Right atrium auricular region (tissue), 2 donors: Measurements from ENCODE around the gene TACSTD2. TPM values are rescaled to one million over a fixed set of nuclear protein-coding genes. Genes with fewer than 3 reads are reported as not detected.
A peak's percentile ranks its signal among the peaks of the same experiment; 100 is the strongest.
"Not testable (repeated sequence)": the region's sequence is repeated elsewhere in the genome, so short reads cannot be mapped to it uniquely, and the experiment has no call there.

Source experiments
- DNase-seq: peaks from one replicate; pipeline ENCODE4 v3.0.0-alpha.2; 2019; ENCODE audit warnings: low spot score
- H3K27ac ChIP-seq, 2 donors: fragments of 200-600 bp; sonication (generic); 1 replicate in 1 of 2; 2 replicates in 1 of 2; pipeline ENCODE4 v1.5.1; 2016 to 2019
- H3K27me3 ChIP-seq, 2 donors: fragments of 200-600 bp; sonication (generic); one replicate each; pipeline versions ENCODE4 v1.5.1 to v1.6.0; 2017 to 2019
- H3K36me3 ChIP-seq: fragments of 200-600 bp; sonication (generic); one replicate; pipeline ENCODE4 v1.5.1; 2016
- H3K4me1 ChIP-seq, 2 donors: fragments of 200-600 bp; sonication (generic); one replicate each; pipeline versions ENCODE4 v1.5.1 to v1.6.0; 2017 to 2019
- H3K4me3 ChIP-seq, 2 donors: fragments of 200-600 bp; sonication (generic); 1 replicate in 1 of 2; 2 replicates in 1 of 2; pipeline ENCODE4 v1.5.1; 2017 to 2019; ENCODE audit warnings: mild to moderate bottlenecking in 1 of 2, moderate library complexity in 1 of 2
- H3K9me3 ChIP-seq, 2 donors: fragments of 200-600 bp; sonication (generic); one replicate each; pipeline ENCODE4 v1.5.1; 2019
- total RNA-seq, 2 donors: library from RNA; depleted of rRNA; stranded (reverse); fragments of >200 nt; gene quantifications; one replicate each; pipeline ENCODE4 v1.1.0, GENCODE V29; 2016
- TF ChIP-seq, protein P1 (sequence below), 2 donors: fragments of 200-600 bp; sonication (generic); IDR thresholded peaks; one replicate each; pipeline ENCODE4 v1.5.1; 2019; ENCODE audit warnings: antibody characterized with exemption in 2 of 2

The TACSTD2 gene
- total RNA-seq, 2 donors from 2014 or later: 0.71 TPM; not detected in 1

DNA sequence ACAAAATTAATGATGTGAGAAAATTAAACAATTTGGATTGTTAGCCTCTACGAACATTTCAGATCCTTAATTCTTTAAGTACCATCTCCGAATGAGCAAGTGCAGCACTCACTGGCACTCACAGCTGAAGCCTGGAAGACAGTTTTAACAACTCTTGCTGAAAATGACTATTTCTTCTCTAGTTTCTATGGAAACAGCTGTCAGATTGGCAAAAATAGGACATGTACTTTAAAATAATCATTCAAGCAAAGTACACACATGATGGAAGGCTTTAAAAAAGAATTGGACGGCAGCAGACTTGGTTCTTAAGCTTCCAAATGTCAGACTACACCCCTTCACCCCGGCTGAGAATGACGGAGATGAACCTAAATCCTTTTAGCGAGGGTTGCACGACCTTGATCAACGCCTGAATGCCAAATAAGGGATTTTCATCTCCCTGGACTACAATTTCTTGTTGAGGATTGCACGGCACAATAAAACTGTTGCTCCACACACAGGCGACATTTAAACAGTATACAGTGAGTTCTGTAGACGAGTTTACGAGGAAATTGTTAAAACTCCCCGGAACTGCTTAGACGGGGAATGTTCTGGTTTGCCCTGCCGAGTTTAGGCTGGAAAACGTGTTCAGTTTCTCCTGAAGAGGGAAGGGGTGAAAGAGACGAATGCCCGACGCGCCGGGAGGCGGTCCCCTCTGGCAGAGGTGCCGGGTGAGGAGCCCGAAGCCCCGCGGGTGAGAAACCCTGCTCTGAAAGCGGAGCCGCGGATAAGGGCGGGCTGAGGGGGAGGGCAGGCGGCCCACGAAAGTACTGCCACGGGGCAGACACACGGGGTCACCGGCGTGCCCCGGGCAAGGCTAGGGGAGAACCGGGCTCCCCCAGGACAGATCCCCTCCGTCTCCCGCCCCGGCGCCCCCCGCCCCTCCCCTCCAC is 31.2 kb downstream of the TACSTD2 start:
- H3K27me3 ChIP-seq: no peaks in the 10 kb centered on the region
- H3K36me3 ChIP-seq: no peaks in the 10 kb centered on the region
- TF ChIP-seq, protein P1, sequence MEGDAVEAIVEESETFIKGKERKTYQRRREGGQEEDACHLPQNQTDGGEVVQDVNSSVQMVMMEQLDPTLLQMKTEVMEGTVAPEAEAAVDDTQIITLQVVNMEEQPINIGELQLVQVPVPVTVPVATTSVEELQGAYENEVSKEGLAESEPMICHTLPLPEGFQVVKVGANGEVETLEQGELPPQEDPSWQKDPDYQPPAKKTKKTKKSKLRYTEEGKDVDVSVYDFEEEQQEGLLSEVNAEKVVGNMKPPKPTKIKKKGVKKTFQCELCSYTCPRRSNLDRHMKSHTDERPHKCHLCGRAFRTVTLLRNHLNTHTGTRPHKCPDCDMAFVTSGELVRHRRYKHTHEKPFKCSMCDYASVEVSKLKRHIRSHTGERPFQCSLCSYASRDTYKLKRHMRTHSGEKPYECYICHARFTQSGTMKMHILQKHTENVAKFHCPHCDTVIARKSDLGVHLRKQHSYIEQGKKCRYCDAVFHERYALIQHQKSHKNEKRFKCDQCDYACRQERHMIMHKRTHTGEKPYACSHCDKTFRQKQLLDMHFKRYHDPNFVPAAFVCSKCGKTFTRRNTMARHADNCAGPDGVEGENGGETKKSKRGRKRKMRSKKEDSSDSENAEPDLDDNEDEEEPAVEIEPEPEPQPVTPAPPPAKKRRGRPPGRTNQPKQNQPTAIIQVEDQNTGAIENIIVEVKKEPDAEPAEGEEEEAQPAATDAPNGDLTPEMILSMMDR (IDR thresholded peaks at IDR 0.05): no peak
- H3K27ac ChIP-seq: peak overlapping the region; percentile 99 to 100
- H3K4me1 ChIP-seq: peaks cover 0 to 13% of the 10 kb centered on the region in 2 donors
- no peaks in the 10 kb centered on the region for H3K9me3 ChIP-seq
- DNase-seq: peak; percentile 87
- H3K4me3 ChIP-seq: peak overlapping the region; percentile 86

DNA sequence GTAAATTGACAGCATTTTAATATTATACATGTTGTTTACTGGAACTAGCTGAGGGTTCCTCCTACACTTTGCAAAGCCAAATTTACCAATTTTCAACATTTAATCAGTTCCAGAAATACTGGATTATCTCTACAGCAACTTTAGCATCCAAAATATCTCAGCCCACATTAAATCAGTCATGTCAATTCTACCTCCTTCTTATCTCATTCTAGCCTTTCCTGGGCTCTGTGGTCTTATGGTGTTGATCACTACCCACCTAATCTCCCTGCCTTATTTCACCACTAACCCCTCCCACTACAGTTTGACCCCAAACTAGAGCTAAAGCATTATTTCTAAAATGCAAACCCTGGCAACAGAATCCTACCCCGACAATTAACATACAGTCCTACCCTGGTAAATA is 33.8 kb downstream of the TACSTD2 start:
- peaks cover 0 to 13% of the 10 kb centered on the region in 2 donors for H3K4me1 ChIP-seq
- no peaks in the 10 kb centered on the region for H3K27me3 ChIP-seq
- H3K36me3 ChIP-seq: no peaks in the 10 kb centered on the region
- H3K4me3 ChIP-seq: no peak overlapping the region
- DNase-seq: no peak
- H3K27ac ChIP-seq: no peak overlapping the region
- TF ChIP-seq, protein P1 (IDR thresholded peaks at IDR 0.05): no peak
- no peaks in the 10 kb centered on the region for H3K9me3 ChIP-seq

DNA sequence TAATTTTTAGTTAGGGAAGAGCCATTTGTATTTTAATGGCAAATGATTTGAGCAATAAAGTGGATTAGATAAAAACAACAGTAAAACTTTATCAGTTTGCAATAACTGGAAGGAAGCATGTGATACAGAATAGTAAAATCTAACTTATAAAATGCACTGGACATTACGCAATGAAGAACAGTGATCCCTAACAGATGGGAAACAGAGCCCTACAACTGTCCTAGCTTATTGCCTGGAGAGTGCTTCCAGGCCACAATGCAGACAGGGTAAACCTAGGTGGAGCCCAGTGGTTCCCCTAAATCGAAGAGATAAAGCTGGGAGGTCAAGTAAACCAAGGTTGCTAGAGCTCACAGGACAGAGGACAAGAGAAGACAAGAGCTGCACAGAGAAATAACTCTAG is 37.5 kb downstream of the TACSTD2 start:
- no peak for DNase-seq
- H3K4me3 ChIP-seq: no peak overlapping the region
- TF ChIP-seq, protein P1 (IDR thresholded peaks at IDR 0.05): no peak
- H3K9me3 ChIP-seq: no peaks in the 10 kb centered on the region
- H3K27ac ChIP-seq: no peak overlapping the region
- peaks cover 0 to under 1% of the 10 kb centered on the region in 2 donors for H3K4me1 ChIP-seq
- H3K36me3 ChIP-seq: no peaks in the 10 kb centered on the region
- no peaks in the 10 kb centered on the region for H3K27me3 ChIP-seq

DNA sequence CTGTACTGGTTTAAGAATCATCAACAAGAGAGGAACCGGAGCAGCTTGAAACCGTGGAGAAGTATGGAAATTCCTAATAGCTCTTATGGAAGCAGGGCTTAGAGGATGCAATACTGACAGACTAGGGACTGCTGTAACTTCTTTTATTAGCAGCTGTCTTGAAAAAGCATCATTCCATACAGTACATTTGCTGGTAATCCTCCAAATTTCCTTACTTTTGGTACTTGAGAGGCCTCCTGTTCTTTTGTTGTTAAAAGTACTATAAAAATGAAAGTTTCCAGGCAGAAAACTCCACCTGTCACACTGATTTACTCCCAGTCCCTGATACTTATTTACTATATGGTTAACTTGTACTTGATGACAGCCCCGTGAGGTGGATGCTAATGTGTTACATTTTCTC is 38.2 kb downstream of the TACSTD2 start:
- Histone ChIP-seq H3K4me3 (no peak overlapping the region), H3K4me1 (no peaks in the 10 kb centered on the region), H3K27me3 (no peaks in the 10 kb centered on the region), H3K27ac (no peak overlapping the region), H3K9me3 (no peaks in the 10 kb centered on the region), H3K36me3 (no peaks in the 10 kb centered on the region)
- no peak for DNase-seq
- TF ChIP-seq, protein P1 (IDR thresholded peaks at IDR 0.05): no peak

DNA sequence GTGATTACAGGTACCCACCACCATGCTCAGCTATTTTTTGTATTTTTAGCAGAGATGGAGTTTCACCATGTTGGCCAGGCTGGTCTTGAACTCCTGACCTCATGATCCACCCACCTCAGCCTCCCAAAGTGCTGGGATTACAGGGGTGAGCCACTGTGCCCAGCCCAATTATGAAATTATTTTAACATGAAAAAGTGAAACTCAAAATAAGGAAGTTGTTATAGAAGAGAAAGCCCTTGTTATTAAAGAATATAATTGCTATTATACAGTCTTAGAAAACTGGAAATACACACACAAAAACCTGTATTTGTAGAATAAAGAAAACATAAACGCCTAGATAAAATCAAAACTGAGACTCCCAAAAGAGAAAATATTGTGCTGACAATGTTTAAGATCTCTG is 45.2 kb downstream of the TACSTD2 start:
- not testable (repeated sequence) for H3K27me3 ChIP-seq, H3K4me3 ChIP-seq, H3K4me1 ChIP-seq, DNase-seq, H3K36me3 ChIP-seq, H3K27ac ChIP-seq, H3K9me3 ChIP-seq

DNA sequence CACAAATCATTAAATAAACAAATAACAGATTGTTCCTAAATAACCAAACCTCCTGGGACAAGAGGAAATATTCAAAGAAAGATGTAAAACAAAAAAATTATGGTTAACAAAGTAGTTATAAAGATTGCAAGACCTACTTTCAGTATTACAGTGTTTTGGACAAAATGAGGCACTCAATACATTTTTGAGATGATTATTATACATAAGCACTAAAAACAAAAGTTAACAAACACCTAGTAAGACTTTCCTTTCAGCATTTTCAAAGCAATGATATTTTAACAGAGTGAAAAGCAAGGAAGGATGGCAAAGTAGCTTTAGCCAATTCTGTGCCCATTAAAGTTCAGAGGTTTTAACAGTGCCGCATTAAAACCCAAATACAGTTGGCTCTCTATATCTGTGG is 47.8 kb downstream of the TACSTD2 start:
- no peaks in the 10 kb centered on the region for H3K36me3 ChIP-seq
- H3K4me3 ChIP-seq: no peak overlapping the region
- no peaks in the 10 kb centered on the region for H3K27me3 ChIP-seq
- no peaks in the 10 kb centered on the region for H3K9me3 ChIP-seq
- no peak for DNase-seq
- H3K4me1 ChIP-seq: no peaks in the 10 kb centered on the region
- no peak overlapping the region for H3K27ac ChIP-seq
- TF ChIP-seq, protein P1 (IDR thresholded peaks at IDR 0.05): no peak
